H1 (cell line): ENCODE data around the gene YARS1. TPM values are rescaled to one million over a fixed set of nuclear protein-coding genes. Genes with fewer than 3 reads are reported as not detected.

Experiments used
- CTCF ChIA-PET: fragments of 300-600 bp; sonication (Branson Sonifier 250); formaldehyde crosslinking; loops from one replicate; lab custom pipeline; 2021; ENCODE audit not compliant: partially characterized antibody; lab: Charles Lee
- POLR2A ChIA-PET: fragments of 300-600 bp; sonication (Branson Sonifier 250); formaldehyde crosslinking; loops from one replicate; lab custom pipeline; 2021; ENCODE audit warnings: inconsistent platforms; ENCODE audit not compliant: partially characterized antibody; lab: Charles Lee
- DNase-seq, 2 experiments: peaks; one replicate each; pipeline versions ENCODE4 v3.0.0 to v3.0.0-alpha.2; 2010 to 2022; ENCODE audit warnings: low spot score in 2 of 2, low read depth in 1 of 2, mixed read lengths in 1 of 2
- FAIRE-seq: peaks from 2 replicates; lab custom pipeline; 2011; peaks lifted over from hg19 to GRCh38; lab: Jason Lieb, UNC
- H2AFZ ChIP-seq: 2 replicates; pipeline ENCODE4 v1.8.1; 2012; ENCODE audit warnings: low read length, inconsistent platforms
- H2AK5ac ChIP-seq: 2 replicates; pipeline ENCODE4 v1.6.1; 2013; ENCODE audit warnings: low read depth, low read length
- H2BK120ac ChIP-seq: replicated peaks from 2 replicates; pipeline ENCODE3; 2013; ENCODE audit warnings: low read depth, low read length, inconsistent platforms
- H2BK12ac ChIP-seq: 2 replicates; pipeline ENCODE4 v1.6.1; 2013; ENCODE audit warnings: low read depth, low read length
- H2BK15ac ChIP-seq: 2 replicates; pipeline ENCODE4 v1.6.1; 2013; ENCODE audit warnings: low read length
- H2BK20ac ChIP-seq: 2 replicates; pipeline ENCODE4 v1.6.1; 2013; ENCODE audit warnings: low read length
- H2BK5ac ChIP-seq: 2 replicates; pipeline ENCODE4 v1.6.1; 2013; ENCODE audit warnings: low read depth, low read length
- H3K14ac ChIP-seq: 2 replicates; pipeline ENCODE4 v1.6.1; 2013; ENCODE audit warnings: inconsistent platforms; ENCODE audit not compliant: insufficient read length
- H3K18ac ChIP-seq: 2 replicates; pipeline ENCODE4 v1.6.1; 2013; ENCODE audit warnings: low read length; ENCODE audit errors: extremely low read depth
- H3K23ac ChIP-seq: 2 replicates; pipeline ENCODE4 v1.6.1; 2013; ENCODE audit warnings: inconsistent platforms; ENCODE audit not compliant: insufficient read length
- H3K23me2 ChIP-seq: 2 replicates; pipeline ENCODE4 v1.6.1; 2013; ENCODE audit warnings: low read depth, low read length
- H3K27ac ChIP-seq: 2 replicates; pipeline ENCODE4 v1.6.1; 2011; ENCODE audit warnings: low read depth, low read length, inconsistent platforms
- H3K27me3 ChIP-seq, 4 experiments: replicated peaks in 1 of 4; 1 replicate in 1 of 4; 2 replicates in 3 of 4; pipeline versions ENCODE4 v1.6.1 to v1.8.1; 2011 to 2013; ENCODE audit warnings: low read length in 3 of 4, mild to moderate bottlenecking in 3 of 4, inconsistent platforms in 2 of 4, mixed read lengths in 2 of 4, moderate library complexity in 1 of 4; ENCODE audit not compliant: control insufficient read depth in 3 of 4, insufficient read depth in 3 of 4; ENCODE audit errors: extremely low read depth in 1 of 4
- H3K36me3 ChIP-seq, 4 experiments: 2 replicates each; pipeline versions ENCODE4 v1.6.1 to v1.8.1; 2011 to 2013; ENCODE audit warnings: mild to moderate bottlenecking in 4 of 4, low read length in 3 of 4, moderate library complexity in 2 of 4, control low read depth in 1 of 4, inconsistent platforms in 1 of 4; ENCODE audit not compliant: insufficient read depth in 4 of 4, control insufficient read depth in 2 of 4
- H3K4ac ChIP-seq: replicated peaks from 2 replicates; pipeline ENCODE3; 2013; ENCODE audit warnings: low read length, low read depth, mixed read lengths, inconsistent platforms; ENCODE audit not compliant: insufficient read length
- H3K4me1 ChIP-seq, 4 experiments: replicated peaks in 1 of 4; 1 replicate in 1 of 4; 2 replicates in 3 of 4; pipeline versions ENCODE4 v1.6.1 to v1.8.1; 2011 to 2013; ENCODE audit warnings: low read length in 3 of 4, inconsistent platforms in 2 of 4, mixed read lengths in 1 of 4; ENCODE audit not compliant: insufficient read depth in 4 of 4, control insufficient read depth in 3 of 4
- H3K4me2 ChIP-seq, 2 experiments: 2 replicates each; pipeline versions ENCODE4 v1.6.1 to v1.8.1; 2011 to 2013; ENCODE audit warnings: low read depth in 2 of 2, low read length in 2 of 2, control low read depth in 1 of 2, inconsistent platforms in 1 of 2, mild to moderate bottlenecking in 1 of 2; ENCODE audit not compliant: insufficient read depth in 1 of 2
- H3K4me3 ChIP-seq, 4 experiments: fragments of 200-600, 300-600 bp in 1 of 4; sonication (generic), shearing (Covaris generic), sonication (Bioruptor Twin) in 1 of 4; 2 replicates each; pipeline versions ENCODE4 v1.5.1 to v1.8.1; 2011 to 2016; ENCODE audit warnings: low read length in 4 of 4, low read depth in 3 of 4, control low read depth in 2 of 4, inconsistent platforms in 2 of 4, mild to moderate bottlenecking in 2 of 4, mixed read lengths in 1 of 4, moderate library complexity in 1 of 4; ENCODE audit not compliant: insufficient read depth in 2 of 4; ENCODE audit errors: extremely low read depth in 1 of 4
- H3K56ac ChIP-seq: replicated peaks from 2 replicates; pipeline ENCODE3; 2013; ENCODE audit warnings: low read depth, mild to moderate bottlenecking, mixed read lengths, low read length, inconsistent platforms; ENCODE audit not compliant: insufficient read length
- H3K79me1 ChIP-seq: 2 replicates; pipeline ENCODE4 v1.6.1; 2013; ENCODE audit warnings: low read depth, low read length, control low read depth
- H3K79me2 ChIP-seq, 2 experiments: 2 replicates each; pipeline versions ENCODE4 v1.6.1 to v1.8.1; 2012 to 2013; ENCODE audit warnings: low read length in 2 of 2, mild to moderate bottlenecking in 2 of 2, inconsistent platforms in 1 of 2; ENCODE audit not compliant: insufficient read depth in 2 of 2, control insufficient read depth in 1 of 2
- H3K9ac ChIP-seq, 4 experiments: replicated peaks in 1 of 4; 1 replicate in 1 of 4; 2 replicates in 3 of 4; pipeline versions ENCODE4 v1.6.1 to v1.8.1; 2011 to 2013; ENCODE audit warnings: low read depth in 3 of 4, low read length in 3 of 4, control low read depth in 2 of 4, mild to moderate bottlenecking in 2 of 4, moderate library complexity in 2 of 4, inconsistent platforms in 1 of 4; ENCODE audit errors: extremely low read depth in 1 of 4
- H3K9me3 ChIP-seq, 2 experiments: 2 replicates each; pipeline versions ENCODE4 v1.6.1 to v1.8.1; 2012 to 2013; ENCODE audit warnings: mild to moderate bottlenecking in 2 of 2, moderate library complexity in 2 of 2, control low read depth in 1 of 2, inconsistent platforms in 1 of 2, low read depth in 1 of 2, low read length in 1 of 2, mixed read lengths in 1 of 2; ENCODE audit not compliant: insufficient read depth in 2 of 2
- H4K20me1 ChIP-seq, 2 experiments: replicated peaks in 1 of 2; 2 replicates each; pipeline versions ENCODE3 to v1.8.1; 2011 to 2013; ENCODE audit warnings: inconsistent platforms in 2 of 2, low read length in 2 of 2, mild to moderate bottlenecking in 1 of 2; ENCODE audit not compliant: insufficient read depth in 2 of 2, control insufficient read depth in 1 of 2
- H4K5ac ChIP-seq: 2 replicates; pipeline ENCODE4 v1.6.1; 2013; ENCODE audit warnings: low read length, low read depth, mixed read lengths, inconsistent platforms; ENCODE audit not compliant: insufficient read length
- H4K8ac ChIP-seq: 2 replicates; pipeline ENCODE4 v1.8.0; 2013; ENCODE audit warnings: mild to moderate bottlenecking, moderate library complexity, low read length, inconsistent platforms; ENCODE audit not compliant: insufficient read depth; ENCODE audit errors: extremely low read depth
- H4K91ac ChIP-seq: replicated peaks from 2 replicates; pipeline ENCODE3; 2013; ENCODE audit warnings: low read length, mixed read lengths, inconsistent platforms; ENCODE audit not compliant: insufficient read length
- RAD21 ChIP-seq, 2 experiments: IDR thresholded peaks in 1 of 2; conservative IDR thresholded peaks in 1 of 2; 2 replicates each; pipeline ENCODE4 v1.6.1; 2011; ENCODE audit warnings: low read depth in 2 of 2, low read length in 2 of 2, improper control_type of control experiment in 1 of 2, inconsistent platforms in 1 of 2, mild to moderate bottlenecking in 1 of 2, moderate library complexity in 1 of 2
- SP4 ChIP-seq: IDR thresholded peaks from 2 replicates; pipeline ENCODE4 v1.6.1; 2012; ENCODE audit warnings: low read length, inconsistent platforms
- YY1 ChIP-seq: IDR thresholded peaks from 2 replicates; pipeline ENCODE4 v1.6.1; 2011; ENCODE audit warnings: low read depth, mild to moderate bottlenecking, low read length
- WGBS, 2 experiments: shearing (Covaris generic) in 1 of 2; methylation state at CpG; one replicate each; pipeline versions ENCODE4 v1.1.6 to v1.1.7; 2013 to 2015; ENCODE audit warnings: low lambda C conversion rate in 2 of 2, mixed read lengths in 2 of 2, inconsistent platforms in 1 of 2, low coverage in 1 of 2, missing lambda C conversion rate in 1 of 2; ENCODE audit not compliant: insufficient replicate concordance in 2 of 2, insufficient coverage in 1 of 2, insufficient read length in 1 of 2; ENCODE audit errors: extremely low coverage in 1 of 2, missing lambda C conversion rate in 1 of 2; 5-methylcytosine and 5-hydroxymethylcytosine counted together
- polyA plus RNA-seq, 7 experiments: library from polyadenylated mRNA; depleted of rRNA in 3 of 7; stranded (reverse) in 5 of 7; unstranded in 2 of 7; fragments of >200 nt in 5 of 7; fragments of 200-250 nt in 2 of 7; gene quantifications; 1 replicate in 5 of 7; 2 replicates in 1 of 7; 4 replicates in 1 of 7; pipeline versions ENCODE4 v1.2.1 to v1.2.3, GENCODE V29; 2011 to 2013; ENCODE audit warnings: missing spikeins in 2 of 7, mixed read lengths in 2 of 7
- total RNA-seq: library from RNA; stranded (reverse); fragmentation: NEBNext Ultra II Directional; extraction: Animal tissue kit (Norgen Biotek cat#: 25700); gene quantifications from 2 replicates; pipeline ENCODE4 v1.2.1, GENCODE V29; 2021

The YARS1 gene
- total and polyA plus RNA-seq, 2 of the 8 experiments (the other 6 are each of a cell fraction or from before 2014, with no cell fraction given): 47.1 to 226 TPM

DNA sequence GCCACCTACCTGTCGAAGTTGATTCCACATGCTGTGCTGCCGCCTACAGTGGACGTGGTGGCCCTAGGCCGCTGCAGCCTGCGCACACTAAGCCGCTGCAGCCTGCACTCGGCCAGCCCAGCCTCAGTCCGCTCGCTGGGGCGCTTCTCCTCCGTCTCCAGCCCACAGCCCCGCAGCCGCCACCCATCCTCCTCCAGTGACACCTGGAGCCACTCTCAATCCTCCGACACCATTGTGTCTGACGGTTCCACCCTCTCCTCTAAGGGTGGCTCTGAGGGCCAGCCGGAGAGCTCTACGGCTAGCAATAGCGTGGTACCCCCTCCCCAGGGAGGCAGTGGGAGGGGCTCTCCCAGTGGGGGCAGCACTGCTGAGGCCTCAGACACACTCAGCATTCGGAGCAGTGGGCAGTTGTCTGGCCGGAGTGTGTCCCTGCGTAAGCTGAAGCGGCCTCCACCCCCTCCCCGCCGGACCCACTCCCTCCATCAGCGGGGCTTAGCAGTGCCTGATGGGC, 46.9 kb downstream of the YARS1 start:
- Histone ChIP-seq H2BK12ac (no peak overlapping the region), H3K9me3 (no peaks in the 10 kb centered on the region), H4K8ac (no peak overlapping the region; the same call in 1 of the 2 replicates), H3K18ac (no peak overlapping the region), H3K14ac (no peak overlapping the region), H3K4ac (no peak overlapping the region), H3K4me1 (peaks cover 7 to 32% (median 20%) of the 10 kb centered on the region in 4 experiments), H3K27ac (no peak overlapping the region), H3K27me3 (no peaks in the 10 kb centered on the region), H4K5ac (no peak overlapping the region), H3K36me3 (peaks cover 7 to 51% (median 21%) of the 10 kb centered on the region in 4 experiments; a peak in 7 of 8 replicates), H2BK20ac (no peak overlapping the region), H2AK5ac (no peak overlapping the region), H4K20me1 (peaks cover 5 to 19% of the 10 kb centered on the region in 2 experiments), H3K9ac (no peak overlapping the region), H4K91ac (no peak overlapping the region), H3K4me2 (no peak overlapping the region), H3K23me2 (peaks cover 11% of the 10 kb centered on the region), H3K4me3 (no peak overlapping the region), H3K79me2 (peaks cover 5 to 25% of the 10 kb centered on the region in 2 experiments), H2BK120ac (no peak overlapping the region), H2AFZ (no peak overlapping the region), H3K79me1 (peaks cover 13% of the 10 kb centered on the region), H2BK5ac (no peak overlapping the region), H3K56ac (no peak overlapping the region), H2BK15ac (no peak overlapping the region), H3K23ac (no peak overlapping the region)
- ChIA-PET CTCF (interaction anchor here (0.8 to 12.2 kb wide), 9 partner anchors 16 to 233 kb away, joined by 3 to 329 read pairs (median 9); partner anchors contain the start of gene SYNC), POLR2A (interaction anchor here (0.8 to 12.6 kb wide), 8 partner anchors 13 to 61 kb away, joined by 3 to 295 read pairs (median 8); no protein-coding TSS in a partner anchor)
- no peak for FAIRE-seq
- 92% methylated on average over 21 of the region's 25 CpGs; no CpG with 5 or more reads in 1 of the 2 experiments for WGBS, 2 experiments
- DNase-seq: no peak
- TF ChIP-seq SP4 (no peak), RAD21 (IDR thresholded peaks at IDR 0.05 in 1 of 2, conservative IDR thresholded peaks at IDR 0.05 in 1 of 2; ENCODE audit: low read depth in 2 of 2, low read length in 2 of 2) (peak in 1 of 2 experiments; percentile 34; a peak in 1 of 4 replicates), YY1 (no peak)
